Mesenchymal stem cell (in vitro differentiated cells and primary cell): Measurements from ENCODE around the gene TMEM38B.

Experiments
- DNase-seq: peaks from one replicate; pipeline ENCODE4 v3.0.0-alpha.2; 2013
- H2AFZ ChIP-seq: one replicate; pipeline ENCODE4 v1.6.1; 2013; ENCODE audit warnings: low read depth, mild to moderate bottlenecking, control low read depth, inconsistent platforms, low read length, moderate library complexity
- H2AK5ac ChIP-seq: 2 replicates; pipeline ENCODE4 v1.6.1; 2013; ENCODE audit warnings: low read length, moderate library complexity, mild to moderate bottlenecking, inconsistent platforms; ENCODE audit not compliant: severe bottlenecking
- H2BK120ac ChIP-seq: one replicate; pipeline ENCODE4 v1.6.1; 2013; ENCODE audit warnings: low read depth, mild to moderate bottlenecking, inconsistent platforms, low read length, moderate library complexity
- H2BK12ac ChIP-seq, 2 experiments: one replicate each; pipeline ENCODE4 v1.6.1; 2013; ENCODE audit warnings: inconsistent platforms in 2 of 2, low read length in 2 of 2, mild to moderate bottlenecking in 2 of 2, moderate library complexity in 2 of 2, control low read depth in 1 of 2
- H2BK15ac ChIP-seq: one replicate; pipeline ENCODE4 v1.6.1; 2013; ENCODE audit warnings: mild to moderate bottlenecking, low read depth, inconsistent platforms; ENCODE audit not compliant: poor library complexity, severe bottlenecking
- H2BK5ac ChIP-seq: 2 replicates; pipeline ENCODE4 v1.6.1; 2013; ENCODE audit warnings: low read depth, mild to moderate bottlenecking, low read length, control low read depth, inconsistent platforms; ENCODE audit not compliant: poor library complexity, severe bottlenecking
- H3K14ac ChIP-seq, 2 experiments: one replicate each; pipeline ENCODE4 v1.6.1; 2013; ENCODE audit warnings: inconsistent platforms in 2 of 2, low read length in 2 of 2, control low read depth in 1 of 2, mild to moderate bottlenecking in 1 of 2, moderate library complexity in 1 of 2
- H3K18ac ChIP-seq, 2 experiments: one replicate each; pipeline ENCODE4 v1.6.1; 2013; ENCODE audit warnings: inconsistent platforms in 2 of 2, low read length in 2 of 2, control low read depth in 1 of 2, low read depth in 1 of 2, mild to moderate bottlenecking in 1 of 2
- H3K23ac ChIP-seq, 2 experiments: one replicate each; pipeline ENCODE4 v1.6.1; 2013; ENCODE audit warnings: inconsistent platforms in 2 of 2, low read length in 2 of 2, mild to moderate bottlenecking in 2 of 2, moderate library complexity in 2 of 2, control low read depth in 1 of 2
- H3K27ac ChIP-seq: 2 replicates; pipeline ENCODE4 v1.5.1; 2013; ENCODE audit warnings: mild to moderate bottlenecking, moderate library complexity, low read length, control low read depth, inconsistent platforms; ENCODE audit not compliant: poor library complexity, severe bottlenecking
- H3K27me3 ChIP-seq, 2 experiments: 2 replicates each; pipeline versions ENCODE4 v1.6.1 to v1.7.0; 2013; ENCODE audit warnings: low read length in 2 of 2, mild to moderate bottlenecking in 2 of 2, moderate library complexity in 2 of 2, control low read depth in 1 of 2, inconsistent platforms in 1 of 2; ENCODE audit not compliant: control insufficient read depth in 1 of 2, insufficient read depth in 1 of 2
- H3K36me3 ChIP-seq, 2 experiments: 2 replicates each; pipeline versions ENCODE4 v1.6.1 to v1.7.0; 2013; ENCODE audit warnings: low read length in 2 of 2, control low read depth in 1 of 2, inconsistent platforms in 1 of 2, low read depth in 1 of 2, mild to moderate bottlenecking in 1 of 2; ENCODE audit not compliant: insufficient read depth in 2 of 2, control insufficient read depth in 1 of 2
- H3K4ac ChIP-seq, 2 experiments: one replicate each; pipeline ENCODE4 v1.6.1; 2013; ENCODE audit warnings: inconsistent platforms in 2 of 2, low read length in 2 of 2, mild to moderate bottlenecking in 2 of 2, moderate library complexity in 2 of 2, control low read depth in 1 of 2, low read depth in 1 of 2
- H3K4me1 ChIP-seq: 2 replicates; pipeline ENCODE4 v1.6.1; 2013; ENCODE audit warnings: low read depth, low read length, control low read depth; ENCODE audit not compliant: control insufficient read depth, insufficient read depth
- H3K4me2 ChIP-seq: 2 replicates; pipeline ENCODE4 v1.6.1; 2013; ENCODE audit warnings: low read length, mild to moderate bottlenecking, inconsistent platforms; ENCODE audit not compliant: poor library complexity, severe bottlenecking
- H3K4me3 ChIP-seq, 2 experiments: 2 replicates each; pipeline versions ENCODE4 v1.5.1 to v1.7.0; 2013; ENCODE audit warnings: low read length in 2 of 2, mild to moderate bottlenecking in 2 of 2, control low read depth in 1 of 2, low read depth in 1 of 2; ENCODE audit not compliant: insufficient read depth in 1 of 2
- H3K79me1 ChIP-seq: replicated peaks from 2 replicates; pipeline ENCODE4 v1.6.1; 2013; ENCODE audit warnings: mild to moderate bottlenecking, control low read depth, low read length, inconsistent platforms; ENCODE audit not compliant: poor library complexity, severe bottlenecking
- H3K9ac ChIP-seq: 2 replicates; pipeline ENCODE4 v1.7.0; 2013; ENCODE audit warnings: mild to moderate bottlenecking, low read length, moderate library complexity
- H3K9me3 ChIP-seq: 2 replicates; pipeline ENCODE4 v1.7.0; 2013; ENCODE audit warnings: mild to moderate bottlenecking, low read length; ENCODE audit not compliant: control insufficient read depth
- H4K8ac ChIP-seq: one replicate; pipeline ENCODE4 v1.6.1; 2013; ENCODE audit warnings: inconsistent platforms, mild to moderate bottlenecking, low read length, moderate library complexity
- H4K91ac ChIP-seq: one replicate; pipeline ENCODE4 v1.6.1; 2013; ENCODE audit warnings: mild to moderate bottlenecking, low read length, inconsistent platforms
- WGBS: methylation state at CpG from one replicate; pipeline ENCODE4 v1.1.7; 2013; ENCODE audit warnings: mixed read lengths; 5-methylcytosine and 5-hydroxymethylcytosine counted together

Gene TMEM38B

DNA sequence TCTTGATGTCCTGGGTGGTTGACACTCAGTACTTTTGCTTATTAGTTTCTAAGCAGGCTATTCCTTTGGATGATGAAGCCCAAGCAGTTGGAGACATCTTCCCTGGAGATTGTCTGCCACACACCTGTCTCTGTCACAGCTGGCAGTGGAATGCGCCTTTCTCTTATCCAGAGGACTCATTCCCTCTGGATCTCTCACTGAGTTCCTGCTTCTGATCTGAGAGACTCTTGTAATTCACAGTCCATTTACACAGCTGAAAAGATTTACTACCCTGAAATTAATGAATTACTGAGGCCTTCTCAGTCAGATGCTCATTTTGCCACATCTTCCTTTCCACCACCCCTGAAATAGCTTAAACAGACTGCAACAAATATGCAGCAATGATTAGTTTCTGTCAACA is 16.2 kb upstream of the TMEM38B start:
- H3K14ac ChIP-seq, result no peak overlapping the region
- no peak overlapping the region for H2AK5ac ChIP-seq
- no peak overlapping the region for H3K23ac ChIP-seq
- no peak overlapping the region for H3K27ac ChIP-seq
- no peak overlapping the region for H3K4me2 ChIP-seq
- H3K36me3 ChIP-seq, result no peaks in the 10 kb centered on the region
- no peak overlapping the region for H2BK120ac ChIP-seq
- H3K9ac ChIP-seq, result no peak overlapping the region
- no peak overlapping the region for H3K4me3 ChIP-seq
- H3K4me1 ChIP-seq, result no peaks in the 10 kb centered on the region
- no peak overlapping the region for H3K4ac ChIP-seq
- no peak overlapping the region for H2BK15ac ChIP-seq
- no peak for DNase-seq
- no peak overlapping the region for H2AFZ ChIP-seq
- H2BK5ac ChIP-seq, result no peak overlapping the region
- no peaks in the 10 kb centered on the region for H3K79me1 ChIP-seq
- no peak overlapping the region for H3K18ac ChIP-seq
- 90% methylated on average over 1 of the region's 1 CpG for WGBS
- H2BK12ac ChIP-seq, result no peak overlapping the region
- H3K27me3 ChIP-seq, result peaks cover 0 to 8% of the 10 kb centered on the region in 2 experiments
- H4K8ac ChIP-seq, result no peak overlapping the region
- H3K9me3 ChIP-seq, result no peaks in the 10 kb centered on the region
- no peak overlapping the region for H4K91ac ChIP-seq

DNA sequence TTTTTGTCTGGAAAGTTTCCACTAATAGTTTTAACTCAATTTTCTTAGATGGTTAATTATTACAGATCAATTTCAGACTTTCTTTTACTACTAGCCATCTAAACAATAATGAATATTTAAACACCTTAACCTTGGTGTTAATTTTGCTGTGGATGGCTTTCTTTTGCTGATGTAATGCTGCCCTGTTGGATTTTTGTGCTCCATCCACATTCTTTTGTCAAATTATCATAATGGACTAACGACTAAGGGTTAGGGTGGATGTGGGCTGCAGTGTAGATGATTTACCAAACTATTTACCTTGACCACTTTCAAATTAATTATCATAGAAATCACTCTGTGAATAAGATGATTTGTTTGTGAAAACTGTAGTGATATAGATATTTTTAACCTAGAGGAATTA is 15.6 kb upstream of the TMEM38B start:
- H3K18ac ChIP-seq, result no peak overlapping the region
- H3K27me3 ChIP-seq, result peaks cover 0 to 8% of the 10 kb centered on the region in 2 experiments
- no peak overlapping the region for H3K23ac ChIP-seq
- H3K9me3 ChIP-seq, result no peaks in the 10 kb centered on the region
- H2AFZ ChIP-seq, result no peak overlapping the region
- no peaks in the 10 kb centered on the region for H3K4me1 ChIP-seq
- H3K36me3 ChIP-seq, result no peaks in the 10 kb centered on the region
- H4K91ac ChIP-seq, result no peak overlapping the region
- no peak for DNase-seq
- no peak overlapping the region for H4K8ac ChIP-seq
- no peak overlapping the region for H2AK5ac ChIP-seq
- no peak overlapping the region for H2BK12ac ChIP-seq
- H3K9ac ChIP-seq, result no peak overlapping the region
- no peak overlapping the region for H2BK120ac ChIP-seq
- no peak overlapping the region for H2BK5ac ChIP-seq
- WGBS, result no CpG with 5 or more reads among the region's 1 CpG
- no peak overlapping the region for H3K27ac ChIP-seq
- no peaks in the 10 kb centered on the region for H3K79me1 ChIP-seq
- no peak overlapping the region for H2BK15ac ChIP-seq
- no peak overlapping the region for H3K14ac ChIP-seq
- no peak overlapping the region for H3K4ac ChIP-seq
- H3K4me2 ChIP-seq, result no peak overlapping the region
- no peak overlapping the region for H3K4me3 ChIP-seq

DNA sequence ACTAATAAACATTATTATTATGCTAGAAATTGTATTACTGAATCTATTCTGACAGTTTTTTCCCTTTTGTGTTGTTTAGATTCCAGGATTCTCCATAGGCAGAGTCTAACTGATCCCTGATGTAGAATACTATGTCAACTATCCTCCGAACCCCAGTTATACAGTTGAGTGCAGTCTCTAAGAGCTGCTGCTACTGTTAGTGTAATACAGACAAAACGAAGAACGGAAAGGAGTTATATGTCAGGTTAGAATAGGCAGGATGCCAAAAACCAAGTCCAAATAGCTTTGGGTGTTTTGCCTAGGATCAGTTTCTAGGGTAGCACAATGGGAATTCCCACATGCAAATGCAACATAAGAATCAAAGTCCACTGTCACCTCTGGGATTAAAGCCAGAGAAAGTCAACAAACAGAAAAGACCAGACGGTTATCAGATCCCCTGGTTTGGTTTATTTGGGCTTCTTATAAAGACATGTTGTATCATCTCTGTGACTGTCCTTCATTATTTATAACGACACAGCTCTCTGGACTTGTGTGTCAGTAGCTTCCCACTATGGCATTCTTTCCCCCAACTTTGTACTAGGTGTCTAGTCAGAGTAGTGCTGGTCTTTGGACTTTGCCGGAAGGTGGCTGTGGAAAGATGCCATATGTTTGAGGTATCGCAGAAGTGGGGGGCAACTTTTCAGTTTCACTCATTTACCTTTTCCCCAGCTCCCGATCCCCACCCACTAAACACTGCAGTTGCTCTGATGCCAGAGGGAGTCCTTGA is 14.9 kb upstream of the TMEM38B start:
- Histone ChIP-seq H2BK5ac (no peak overlapping the region), H3K36me3 (no peaks in the 10 kb centered on the region), H3K9ac (no peak overlapping the region), H3K18ac (no peak overlapping the region), H3K79me1 (no peaks in the 10 kb centered on the region), H3K4me1 (no peaks in the 10 kb centered on the region), H2BK120ac (no peak overlapping the region), H3K27ac (no peak overlapping the region), H2BK15ac (no peak overlapping the region), H3K14ac (no peak overlapping the region), H3K4me2 (no peak overlapping the region), H4K8ac (no peak overlapping the region), H2BK12ac (no peak overlapping the region), H3K27me3 (peaks cover 0 to 8% of the 10 kb centered on the region in 2 experiments), H4K91ac (no peak overlapping the region), H2AFZ (no peak overlapping the region), H3K23ac (no peak overlapping the region), H3K9me3 (no peaks in the 10 kb centered on the region), H3K4me3 (no peak overlapping the region), H2AK5ac (no peak overlapping the region), H3K4ac (no peak overlapping the region)
- no peak for DNase-seq
- 96% methylated on average over 6 of the region's 8 CpGs for WGBS

DNA sequence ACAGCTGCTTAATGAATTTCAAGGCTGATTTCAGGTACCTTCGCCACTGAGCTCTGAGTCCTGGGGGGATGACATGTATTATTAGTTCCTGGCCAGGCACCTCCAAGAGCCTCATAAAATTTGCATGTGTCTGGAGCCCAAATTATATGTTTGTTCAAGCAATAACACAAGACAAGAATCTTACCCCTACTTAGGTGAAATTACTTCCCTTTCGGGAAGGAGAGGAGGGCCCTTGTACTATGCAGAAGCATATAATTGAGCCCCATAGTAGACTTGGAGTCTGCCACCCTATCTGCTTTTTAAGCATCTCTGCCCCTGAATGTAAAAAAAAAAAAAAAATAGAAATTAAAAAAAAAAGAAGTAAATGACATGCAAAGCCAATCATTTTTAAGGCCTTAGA is 13.0 kb upstream of the TMEM38B start:
- Histone ChIP-seq H3K4ac (no peak overlapping the region), H3K18ac (no peak overlapping the region), H2BK15ac (no peak overlapping the region), H3K79me1 (no peaks in the 10 kb centered on the region), H3K36me3 (no peaks in the 10 kb centered on the region), H2AK5ac (no peak overlapping the region), H3K9ac (no peak overlapping the region), H3K27ac (no peak overlapping the region), H2BK120ac (no peak overlapping the region), H2BK5ac (no peak overlapping the region), H2BK12ac (no peak overlapping the region), H3K27me3 (peaks cover 0 to 8% of the 10 kb centered on the region in 2 experiments), H3K23ac (no peak overlapping the region), H3K4me2 (no peak overlapping the region), H4K8ac (no peak overlapping the region), H3K9me3 (no peaks in the 10 kb centered on the region), H3K14ac (no peak overlapping the region), H3K4me3 (no peak overlapping the region), H4K91ac (no peak overlapping the region), H3K4me1 (no peaks in the 10 kb centered on the region), H2AFZ (no peak overlapping the region)
- DNase-seq, result no peak
- 72% methylated on average over 2 of the region's 2 CpGs for WGBS
